Testis (tissue), 3 donors: ENCODE measurements around the gene EEIG1. TPM values are rescaled to one million over a fixed set of nuclear protein-coding genes. Genes with fewer than 3 reads are reported as not detected.

Experiments used
- DNase-seq: peaks from one replicate; pipeline ENCODE4 v3.0.0-alpha.2; 2019
- H3K27ac ChIP-seq, 2 donors: fragments of 200-600 bp; sonication (generic); one replicate each; pipeline ENCODE4 v1.5.1; 2019
- H3K27me3 ChIP-seq: fragments of 200-600 bp; sonication (generic); one replicate; pipeline ENCODE4 v1.5.1; 2019
- H3K36me3 ChIP-seq: fragments of 200-600 bp; sonication (generic); one replicate; pipeline ENCODE4 v1.5.1; 2017; ENCODE audit warnings: low read depth; ENCODE audit errors: missing control alignments
- H3K4me1 ChIP-seq: fragments of 200-600 bp; sonication (generic); one replicate; pipeline ENCODE4 v1.5.1; 2019
- H3K4me3 ChIP-seq, 2 donors: fragments of 200-600 bp; sonication (generic); one replicate each; pipeline ENCODE4 v1.5.1; 2017 to 2019
- H3K9me3 ChIP-seq: fragments of 200-600 bp; sonication (generic); one replicate; pipeline ENCODE4 v1.5.1; 2017
- CTCF ChIP-seq, 3 experiments: fragments of 450-650 bp in 2 of 3; fragments of 200-600 bp in 1 of 3; sonication (generic) in 1 of 3; IDR thresholded peaks; one replicate each; pipeline ENCODE4 v1.5.1; 2016 to 2019; ENCODE audit warnings: antibody characterized with exemption in 3 of 3, mild to moderate bottlenecking in 2 of 3, moderate library complexity in 1 of 3
- POLR2A ChIP-seq: fragments of 450-650 bp; IDR thresholded peaks from one replicate; pipeline ENCODE4 v1.6.1; 2017; ENCODE audit warnings: antibody characterized with exemption, mild to moderate bottlenecking, moderate library complexity
- WGBS, 2 donors: methylation state at CpG; one replicate each; pipeline ENCODE4 v1.1.5; 2018; 5-methylcytosine and 5-hydroxymethylcytosine counted together
- intact Hi-C: fragments of 100-400 bp; cut with DNase I; formaldehyde crosslinking; loops from one replicate; pipeline ENCODE4 v1.15.1; 2023; ENCODE audit warnings: low total_unique reads
- polyA plus RNA-seq: library from polyadenylated mRNA; stranded (reverse); fragments of 350-450 nt; fragmentation: Illumina TruSeq; extraction: RNeasy Lipid Tissue Mini Kit (QIAGEN cat#74804); gene quantifications from one replicate; pipeline ENCODE4 v1.2.3, GENCODE V29; 2014; ENCODE audit warnings: low read depth, low replicate concordance; ENCODE audit not compliant: insufficient read depth
- total RNA-seq, 2 donors: library from RNA; depleted of rRNA; stranded (reverse); fragments of >200 nt; gene quantifications; one replicate each; pipeline ENCODE4 v1.2.3, GENCODE V29; 2016

The EEIG1 gene
- total and polyA plus RNA-seq, 3 donors from 2014 or later = 75.7 to 129 (median 119) TPM

GRCh38 chr9:127991757-127992274 is 11.0 kb upstream of the EEIG1 start:
- no peak for TF ChIP-seq POLR2A
- TF ChIP-seq CTCF (IDR thresholded peaks at IDR 0.05) = no peak
- DNase-seq = no peak
- intact Hi-C loops = no loop called here
- H3K27me3 ChIP-seq = no peaks in the 10 kb centered on the region
- H3K36me3 ChIP-seq = no peaks in the 10 kb centered on the region
- H3K27ac ChIP-seq = no peak overlapping the region
- WGBS, 2 donors = 93 to 97% methylated on average over 3 of the region's 3 CpGs
- H3K9me3 ChIP-seq = no peaks in the 10 kb centered on the region
- no peaks in the 10 kb centered on the region for H3K4me1 ChIP-seq
- H3K4me3 ChIP-seq = no peak overlapping the region

GRCh38 chr9:127991017-127991756 is 10.4 kb upstream of the EEIG1 start:
- Histone ChIP-seq H3K36me3 (no peaks in the 10 kb centered on the region), H3K27me3 (no peaks in the 10 kb centered on the region), H3K9me3 (no peaks in the 10 kb centered on the region), H3K27ac (no peak overlapping the region), H3K4me3 (no peak overlapping the region), H3K4me1 (no peaks in the 10 kb centered on the region)
- intact Hi-C loops = no loop called here
- 69 to 83% methylated on average over 9 to 10 of the region's 10 CpGs for WGBS, 2 donors
- TF ChIP-seq CTCF (IDR thresholded peaks at IDR 0.05) (no peak), POLR2A (no peak)
- no peak for DNase-seq

GRCh38 chr9:127990554-127990953 is 9.8 kb upstream of the EEIG1 start:
- no peaks in the 10 kb centered on the region for H3K4me1 ChIP-seq
- DNase-seq = no peak
- TF ChIP-seq CTCF (IDR thresholded peaks at IDR 0.05) = no peak
- no peak for TF ChIP-seq POLR2A
- H3K27ac ChIP-seq = no peak overlapping the region
- H3K36me3 ChIP-seq = no peaks in the 10 kb centered on the region
- no peaks in the 10 kb centered on the region for H3K9me3 ChIP-seq
- no peak overlapping the region for H3K4me3 ChIP-seq
- intact Hi-C loops = no loop called here
- WGBS, 2 donors = 91 to 93% methylated on average over 3 of the region's 3 CpGs
- no peaks in the 10 kb centered on the region for H3K27me3 ChIP-seq

GRCh38 chr9:127989094-127989493 is 8.3 kb upstream of the EEIG1 start:
- TF ChIP-seq POLR2A (no peak), CTCF (IDR thresholded peaks at IDR 0.05) (no peak)
- no peak for DNase-seq
- H3K4me3 ChIP-seq = no peak overlapping the region
- H3K27me3 ChIP-seq = no peaks in the 10 kb centered on the region
- H3K9me3 ChIP-seq = no peaks in the 10 kb centered on the region
- WGBS, 2 donors = 68 to 74% methylated on average over 4 of the region's 4 CpGs
- H3K27ac ChIP-seq = no peak overlapping the region
- no peaks in the 10 kb centered on the region for H3K4me1 ChIP-seq
- intact Hi-C loops = no loop called here
- no peaks in the 10 kb centered on the region for H3K36me3 ChIP-seq
